Ascending aorta (tissue), 2 donors: ENCODE measurements around the gene SCYL2. TPM values are rescaled to one million over a fixed set of nuclear protein-coding genes. Genes with fewer than 3 reads are reported as not detected.

Source experiments
- DNase-seq, 2 donors: peaks; one replicate each; pipeline ENCODE4 v3.0.0-alpha.2; 2019; ENCODE audit warnings: low spot score in 2 of 2
- H3K27ac ChIP-seq, 2 donors: fragments of 200-600 bp; sonication (generic); one replicate each; pipeline ENCODE4 v1.5.1; 2016 to 2017; ENCODE audit warnings: mild to moderate bottlenecking in 1 of 2
- H3K27me3 ChIP-seq: fragments of 200-600 bp; sonication (generic); one replicate; pipeline ENCODE4 v1.5.1; 2017
- H3K36me3 ChIP-seq, 2 donors: fragments of 200-600 bp; sonication (generic); one replicate each; pipeline ENCODE4 v1.5.1; 2016
- H3K4me1 ChIP-seq, 2 donors: fragments of 200-600 bp; sonication (generic); one replicate each; pipeline ENCODE4 v1.5.1; 2016 to 2017; ENCODE audit warnings: mild to moderate bottlenecking in 1 of 2
- H3K4me3 ChIP-seq, 2 donors: fragments of 200-600 bp; sonication (generic); one replicate each; pipeline ENCODE4 v1.5.1; 2016 to 2017; ENCODE audit warnings: mild to moderate bottlenecking in 1 of 2
- H3K9me3 ChIP-seq, 2 donors: fragments of 200-600 bp; sonication (generic); one replicate each; pipeline ENCODE4 v1.5.1; 2016
- CTCF ChIP-seq, 3 experiments: fragments of 200-600 bp in 2 of 3; fragments of 450-650 bp in 1 of 3; sonication (generic) in 2 of 3; IDR thresholded peaks; one replicate each; pipeline ENCODE4 v1.5.1; 2016 to 2019; ENCODE audit warnings: antibody characterized with exemption in 3 of 3, mild to moderate bottlenecking in 1 of 3, moderate library complexity in 1 of 3
- intact Hi-C: fragments of 100-400 bp; cut with DNase I; formaldehyde crosslinking; loops from one replicate; pipeline ENCODE4 v1.15.1; 2023
- total RNA-seq: library from RNA; depleted of rRNA; stranded (reverse); fragments of >200 nt; gene quantifications from one replicate; pipeline ENCODE4 v1.1.0, GENCODE V29; 2016

The SCYL2 gene
- total RNA-seq, 1 donor from 2014 or later: 11.6 TPM

- no peak for TF ChIP-seq CTCF (IDR thresholded peaks at IDR 0.05)
- Histone ChIP-seq H3K4me3 (no peak overlapping the region), H3K27ac (no peak overlapping the region), H3K9me3 (no peaks in the 10 kb centered on the region), H3K4me1 (no peaks in the 10 kb centered on the region), H3K36me3 (peaks cover 0 to 4% of the 10 kb centered on the region in 2 donors), H3K27me3 (no peaks in the 10 kb centered on the region)
- intact Hi-C loops: no loop called here
- DNase-seq: no peak
These were observed 78.2 kb downstream of the SCYL2 start for GRCh38 chr12:100345020-100345767.

GRCh38 chr12:100346660-100347059, 79.7 kb downstream of the SCYL2 start:
- Histone ChIP-seq H3K27ac (no peak overlapping the region), H3K27me3 (no peaks in the 10 kb centered on the region), H3K4me3 (no peak overlapping the region), H3K4me1 (no peaks in the 10 kb centered on the region), H3K36me3 (peaks cover 0 to 4% of the 10 kb centered on the region in 2 donors), H3K9me3 (no peaks in the 10 kb centered on the region)
- intact Hi-C loops: no loop called here
- DNase-seq: no peak
- TF ChIP-seq CTCF (IDR thresholded peaks at IDR 0.05): no peak

GRCh38 chr12:100348657-100349454, 81.9 kb downstream of the SCYL2 start:
- no peaks in the 10 kb centered on the region for H3K36me3 ChIP-seq
- no peak overlapping the region for H3K27ac ChIP-seq
- H3K4me1 ChIP-seq: no peaks in the 10 kb centered on the region
- peak in 1 of 3 experiments; percentile 9 for TF ChIP-seq CTCF (IDR thresholded peaks at IDR 0.05)
- no peak for DNase-seq
- H3K27me3 ChIP-seq: no peaks in the 10 kb centered on the region
- no peak overlapping the region for H3K4me3 ChIP-seq
- intact Hi-C loops: no loop called here
- no peaks in the 10 kb centered on the region for H3K9me3 ChIP-seq

- Histone ChIP-seq H3K27ac (no peak within 1 kb of the TSS), H3K36me3 (no peaks in the 10 kb centered on the region), H3K4me1 (no peaks in the 10 kb centered on the region), H3K27me3 (no peaks in the 10 kb centered on the region), H3K9me3 (no peaks in the 10 kb centered on the region), H3K4me3 (no peak within 1 kb of the TSS)
- no peak for DNase-seq
- intact Hi-C loops: no loop called here
- no peak for TF ChIP-seq CTCF (IDR thresholded peaks at IDR 0.05)
These were observed 89.8 kb downstream of the SCYL2 start, which contains the start of gene SLC17A8 for GRCh38 chr12:100356644-100357223. SLC17A8 (plus strand) TSS chr12:100357074; CDS start chr12:100357392, 318 bp downstream.

- no peak overlapping the region for H3K27ac ChIP-seq
- H3K36me3 ChIP-seq: no peaks in the 10 kb centered on the region
- TF ChIP-seq CTCF (IDR thresholded peaks at IDR 0.05): no peak
- H3K4me3 ChIP-seq: no peak overlapping the region
- intact Hi-C loops: no loop called here
- H3K9me3 ChIP-seq: no peaks in the 10 kb centered on the region
- H3K27me3 ChIP-seq: no peaks in the 10 kb centered on the region
- H3K4me1 ChIP-seq: no peaks in the 10 kb centered on the region
- no peak for DNase-seq
These were observed 92.3 kb downstream of the SCYL2 start for GRCh38 chr12:100359248-100359647.
